GM18508 (cell line): Measurements from ENCODE around the gene TCP11L2.
"Not testable (repeated sequence)": the region's sequence is repeated elsewhere in the genome, so short reads cannot be mapped to it uniquely, and the experiment has no call there.

Experiments used
- ATAC-seq: cut with Tn5 transposase; IDR thresholded peaks from one replicate; pipeline ENCODE4 v1.9.1; 2021; ENCODE audit warnings: moderate number of reproducible peaks; ENCODE audit not compliant: insufficient read depth, unreplicated experiment

TCP11L2 gene

GRCh38 chr12:106304001-106304421 lies 1.5 kb downstream of the TCP11L2 start:
- no peak for ATAC-seq

GRCh38 chr12:106304797-106305196 lies 2.3 kb downstream of the TCP11L2 start:
- ATAC-seq: no peak

GRCh38 chr12:106305376-106305775 lies 2.8 kb downstream of the TCP11L2 start:
- ATAC-seq: no peak

GRCh38 chr12:106307181-106307580 lies 4.6 kb downstream of the TCP11L2 start:
- no peak for ATAC-seq

- ATAC-seq: no peak
Observed at GRCh38 chr12:106308121-106308520, 5.6 kb downstream of the TCP11L2 start.

GRCh38 chr12:106308611-106309010 lies 6.1 kb downstream of the TCP11L2 start:
- no peak for ATAC-seq

- no peak for ATAC-seq
Observed at GRCh38 chr12:106309671-106310505, 7.4 kb downstream of the TCP11L2 start.

GRCh38 chr12:106310687-106311086 lies 8.2 kb downstream of the TCP11L2 start:
- no peak for ATAC-seq

GRCh38 chr12:106311139-106311538 lies 8.6 kb downstream of the TCP11L2 start:
- no peak for ATAC-seq

- ATAC-seq: not testable (repeated sequence)
Observed at GRCh38 chr12:106313413-106313812, 10.9 kb downstream of the TCP11L2 start.

GRCh38 chr12:106315523-106315922 lies 13.0 kb downstream of the TCP11L2 start:
- ATAC-seq: no peak

- no peak for ATAC-seq
Observed at GRCh38 chr12:106317406-106318082, 15.0 kb downstream of the TCP11L2 start.

- no peak for ATAC-seq
Observed at GRCh38 chr12:106321139-106321850, 18.8 kb downstream of the TCP11L2 start.

- no peak for ATAC-seq
Observed at GRCh38 chr12:106323537-106323936, 21.0 kb downstream of the TCP11L2 start.

- ATAC-seq: no peak
Observed at GRCh38 chr12:106327309-106327869, 24.9 kb downstream of the TCP11L2 start.

- ATAC-seq: no peak
Observed at GRCh38 chr12:106328735-106329134, 26.2 kb downstream of the TCP11L2 start.

- ATAC-seq: no peak
Observed at GRCh38 chr12:106329231-106329982, 26.9 kb downstream of the TCP11L2 start.

- no peak for ATAC-seq
Observed at GRCh38 chr12:106331599-106331998, 29.1 kb downstream of the TCP11L2 start.

- no peak for ATAC-seq
Observed at GRCh38 chr12:106332536-106332935, 30.0 kb downstream of the TCP11L2 start.

- no peak for ATAC-seq
Observed at GRCh38 chr12:106333010-106333409, 30.5 kb downstream of the TCP11L2 start.
